OCI-LY1 (cell line): Measurements from ENCODE around the gene CST3.

Experiments
- EZH2 ChIP-seq: fragments of 200-600 bp; sonication (generic), shearing (Covaris generic); IDR thresholded peaks from 2 replicates; pipeline ENCODE4 v1.8.0; 2017; ENCODE audit warnings: borderline replicate concordance, mixed run types, mild to moderate bottlenecking, antibody characterized with exemption, low read length, moderate library complexity, mixed read lengths
- TF ChIP-seq, protein P1 (sequence below): fragments of 200-600 bp; sonication (generic), shearing (Covaris generic); IDR thresholded peaks from 2 replicates; pipeline ENCODE4 v1.5.1; 2017; ENCODE audit warnings: mild to moderate bottlenecking, antibody characterized with exemption, low read length, moderate library complexity, mixed read lengths

DNA sequence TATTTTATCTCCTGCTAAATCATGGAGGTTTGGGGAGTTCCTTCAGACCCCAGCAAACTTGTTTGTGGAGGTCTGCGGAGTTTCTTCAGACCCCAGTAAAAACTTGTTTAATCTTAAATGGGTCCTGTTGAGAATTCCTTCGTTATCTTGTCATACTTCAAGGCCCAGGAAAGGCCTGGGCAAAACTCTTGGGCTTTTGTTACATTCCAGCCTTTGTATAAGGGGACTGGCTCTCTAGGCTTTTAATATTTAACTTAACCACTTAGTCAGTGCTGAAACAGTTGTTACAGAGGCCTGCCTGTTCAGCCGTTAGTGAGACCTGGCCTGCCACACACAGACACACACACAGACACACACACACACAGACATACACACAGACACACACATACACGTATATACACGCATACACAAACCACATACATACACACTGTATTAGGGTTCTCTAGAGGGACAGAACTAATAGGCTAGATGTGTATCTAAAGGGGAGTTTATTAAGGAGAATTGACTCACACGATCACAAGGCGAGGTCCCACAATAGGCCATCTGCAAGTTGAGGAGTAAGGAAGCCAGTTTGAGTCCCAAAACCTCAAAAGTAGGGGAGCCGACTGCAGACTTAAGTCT lies 21.3 kb upstream of the CST3 start:
- TF ChIP-seq EZH2 = no peak
- TF ChIP-seq, protein P1, sequence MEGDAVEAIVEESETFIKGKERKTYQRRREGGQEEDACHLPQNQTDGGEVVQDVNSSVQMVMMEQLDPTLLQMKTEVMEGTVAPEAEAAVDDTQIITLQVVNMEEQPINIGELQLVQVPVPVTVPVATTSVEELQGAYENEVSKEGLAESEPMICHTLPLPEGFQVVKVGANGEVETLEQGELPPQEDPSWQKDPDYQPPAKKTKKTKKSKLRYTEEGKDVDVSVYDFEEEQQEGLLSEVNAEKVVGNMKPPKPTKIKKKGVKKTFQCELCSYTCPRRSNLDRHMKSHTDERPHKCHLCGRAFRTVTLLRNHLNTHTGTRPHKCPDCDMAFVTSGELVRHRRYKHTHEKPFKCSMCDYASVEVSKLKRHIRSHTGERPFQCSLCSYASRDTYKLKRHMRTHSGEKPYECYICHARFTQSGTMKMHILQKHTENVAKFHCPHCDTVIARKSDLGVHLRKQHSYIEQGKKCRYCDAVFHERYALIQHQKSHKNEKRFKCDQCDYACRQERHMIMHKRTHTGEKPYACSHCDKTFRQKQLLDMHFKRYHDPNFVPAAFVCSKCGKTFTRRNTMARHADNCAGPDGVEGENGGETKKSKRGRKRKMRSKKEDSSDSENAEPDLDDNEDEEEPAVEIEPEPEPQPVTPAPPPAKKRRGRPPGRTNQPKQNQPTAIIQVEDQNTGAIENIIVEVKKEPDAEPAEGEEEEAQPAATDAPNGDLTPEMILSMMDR = no peak
